ENCODE results near the gene MICAL1.

GRCh38 chr6:109420751-109421150, 34.8 kb downstream of the MICAL1 start:
- TF ChIP-seq SP1 (IDR thresholded peaks at IDR 0.05; ENCODE audit: low read depth, low read length) (no peak), POLR2A (IDR thresholded peaks at IDR 0.05; ENCODE audit: low read depth, low read length) (no peak), CTCF (IDR thresholded peaks at IDR 0.05 in 2 of 3, conservative IDR thresholded peaks at IDR 0.05 in 1 of 3; ENCODE audit: control insufficient read depth in 2 of 3, extremely low read depth in 1 of 3, insufficient read depth in 1 of 3, low read depth in 3 of 3, low read length in 3 of 3) (no peak), EED (IDR thresholded peaks at IDR 0.05; ENCODE audit: low read depth) (no peak), EP300 (IDR thresholded peaks at IDR 0.05; ENCODE audit: borderline replicate concordance in 1 of 2, control insufficient read depth in 1 of 2, low read depth in 2 of 2, low read length in 2 of 2) (no peak)

Measured in GM12878 (cell line).